ENCODE data around the gene FHDC1. TPM values are rescaled to one million over a fixed set of nuclear protein-coding genes. Genes with fewer than 3 reads are reported as not detected.

The FHDC1 gene
- total RNA-seq, 2 donors from 2014 or later: 0.99 to 3.9 TPM

DNA sequence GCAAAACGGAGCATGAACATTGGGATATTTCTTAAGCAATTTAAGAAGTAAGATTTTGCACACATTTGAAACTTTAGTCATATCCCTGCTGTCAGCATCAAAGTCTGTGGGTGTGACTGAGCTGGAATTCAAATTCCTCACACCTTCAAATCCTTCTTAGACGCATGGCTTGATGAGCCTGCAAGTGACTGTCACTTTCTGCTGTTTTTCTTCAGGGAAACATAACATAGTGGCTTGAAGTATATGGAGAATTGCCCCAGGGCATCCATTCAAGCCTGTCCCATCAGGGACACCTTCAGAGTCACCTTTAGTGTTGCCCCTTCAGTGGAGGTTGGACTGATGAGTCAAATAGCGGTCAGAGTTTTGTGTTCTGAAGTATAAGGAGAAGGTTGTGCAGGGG, 17.4 kb downstream of the FHDC1 start:
- 91% methylated on average over 3 of the region's 3 CpGs for WGBS, 2 donors
- H3K27ac ChIP-seq: no peak overlapping the region
- ATAC-seq (no peak), DNase-seq (no peak)
- TF ChIP-seq, protein P1, sequence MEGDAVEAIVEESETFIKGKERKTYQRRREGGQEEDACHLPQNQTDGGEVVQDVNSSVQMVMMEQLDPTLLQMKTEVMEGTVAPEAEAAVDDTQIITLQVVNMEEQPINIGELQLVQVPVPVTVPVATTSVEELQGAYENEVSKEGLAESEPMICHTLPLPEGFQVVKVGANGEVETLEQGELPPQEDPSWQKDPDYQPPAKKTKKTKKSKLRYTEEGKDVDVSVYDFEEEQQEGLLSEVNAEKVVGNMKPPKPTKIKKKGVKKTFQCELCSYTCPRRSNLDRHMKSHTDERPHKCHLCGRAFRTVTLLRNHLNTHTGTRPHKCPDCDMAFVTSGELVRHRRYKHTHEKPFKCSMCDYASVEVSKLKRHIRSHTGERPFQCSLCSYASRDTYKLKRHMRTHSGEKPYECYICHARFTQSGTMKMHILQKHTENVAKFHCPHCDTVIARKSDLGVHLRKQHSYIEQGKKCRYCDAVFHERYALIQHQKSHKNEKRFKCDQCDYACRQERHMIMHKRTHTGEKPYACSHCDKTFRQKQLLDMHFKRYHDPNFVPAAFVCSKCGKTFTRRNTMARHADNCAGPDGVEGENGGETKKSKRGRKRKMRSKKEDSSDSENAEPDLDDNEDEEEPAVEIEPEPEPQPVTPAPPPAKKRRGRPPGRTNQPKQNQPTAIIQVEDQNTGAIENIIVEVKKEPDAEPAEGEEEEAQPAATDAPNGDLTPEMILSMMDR (IDR thresholded peaks at IDR 0.05): no peak
- TF ChIP-seq POLR2A (IDR thresholded peaks at IDR 0.05): no peak
- H3K4me3 ChIP-seq: no peak overlapping the region
- H3K4me1 ChIP-seq: peaks cover 29% of the 10 kb centered on the region
- intact Hi-C loops (cut with DNase I): no loop called here
- no peaks in the 10 kb centered on the region for H3K27me3 ChIP-seq
- no peaks in the 10 kb centered on the region for H3K9me3 ChIP-seq
- H3K36me3 ChIP-seq (replicated peaks in 1 of 2; ENCODE audit: insufficient read depth in 1 of 2, low read depth in 2 of 2): no peaks in the 10 kb centered on the region

DNA sequence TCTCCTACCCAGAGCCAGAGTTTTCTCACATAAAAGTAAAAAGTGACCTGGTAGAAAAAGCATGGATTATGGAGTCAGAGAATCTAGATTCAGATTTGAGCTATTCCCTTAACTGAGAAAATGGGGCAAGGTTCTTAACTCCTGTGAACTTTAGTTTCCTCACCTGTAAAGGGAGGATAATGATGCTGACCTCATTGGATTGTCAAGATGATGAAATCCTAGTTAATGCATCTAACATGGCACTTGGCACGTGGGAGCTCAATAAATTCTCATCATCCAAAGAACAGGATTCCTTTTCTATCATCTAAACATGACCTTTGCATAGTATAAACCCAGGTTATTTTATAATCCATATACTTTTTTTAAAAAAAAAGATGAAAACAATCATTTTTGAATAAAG, 18.6 kb downstream of the FHDC1 start:
- no peaks in the 10 kb centered on the region for H3K36me3 ChIP-seq (replicated peaks in 1 of 2; ENCODE audit: insufficient read depth in 1 of 2, low read depth in 2 of 2)
- intact Hi-C loops (cut with DNase I): no loop called here

DNA sequence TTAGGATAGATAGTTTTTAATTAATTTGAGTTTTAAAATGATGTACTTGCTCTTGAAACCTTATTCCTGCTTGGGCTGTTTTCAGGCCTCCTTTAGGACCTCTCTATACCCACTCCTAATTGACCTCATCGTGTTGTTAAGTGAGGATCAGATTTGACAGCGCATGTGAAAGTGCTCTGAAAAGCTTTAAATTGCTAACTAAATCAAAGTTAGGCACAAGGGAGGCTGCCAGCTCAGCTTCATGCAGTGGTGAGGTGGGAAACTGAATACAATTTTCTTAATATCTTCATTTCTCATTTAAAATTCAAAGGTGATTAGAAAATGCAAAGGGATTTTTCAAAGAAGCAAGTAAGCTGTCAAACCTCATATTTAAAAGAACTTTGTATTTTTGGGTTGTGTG, 20.0 kb downstream of the FHDC1 start:
- Histone ChIP-seq H3K4me3 (no peak overlapping the region), H3K36me3 (replicated peaks in 1 of 2; ENCODE audit: insufficient read depth in 1 of 2, low read depth in 2 of 2) (no peaks in the 10 kb centered on the region), H3K4me1 (peaks cover 25% of the 10 kb centered on the region), H3K27ac (no peak overlapping the region), H3K27me3 (no peaks in the 10 kb centered on the region), H3K9me3 (no peaks in the 10 kb centered on the region)
- 85 to 94% methylated on average over 2 of the region's 2 CpGs for WGBS, 2 donors
- DNase-seq: no peak
- ATAC-seq: no peak
- TF ChIP-seq, protein P1 (IDR thresholded peaks at IDR 0.05): no peak
- TF ChIP-seq POLR2A (IDR thresholded peaks at IDR 0.05): no peak
- intact Hi-C loops (cut with DNase I): no loop called here

More for the DNA sequence above, 18.6 kb downstream of the FHDC1 start:
- no peak overlapping the region for H3K27ac ChIP-seq
- H3K4me1 ChIP-seq: peaks cover 29% of the 10 kb centered on the region
- TF ChIP-seq, protein P1 (IDR thresholded peaks at IDR 0.05): no peak
- no peak for TF ChIP-seq POLR2A (IDR thresholded peaks at IDR 0.05)
- H3K4me3 ChIP-seq: no peak overlapping the region
- H3K9me3 ChIP-seq: no peaks in the 10 kb centered on the region
- no peak for ATAC-seq
- no peak for DNase-seq
- H3K27me3 ChIP-seq: no peaks in the 10 kb centered on the region
- 85 to 90% methylated on average over 1 of the region's 1 CpG for WGBS, 2 donors

DNA sequence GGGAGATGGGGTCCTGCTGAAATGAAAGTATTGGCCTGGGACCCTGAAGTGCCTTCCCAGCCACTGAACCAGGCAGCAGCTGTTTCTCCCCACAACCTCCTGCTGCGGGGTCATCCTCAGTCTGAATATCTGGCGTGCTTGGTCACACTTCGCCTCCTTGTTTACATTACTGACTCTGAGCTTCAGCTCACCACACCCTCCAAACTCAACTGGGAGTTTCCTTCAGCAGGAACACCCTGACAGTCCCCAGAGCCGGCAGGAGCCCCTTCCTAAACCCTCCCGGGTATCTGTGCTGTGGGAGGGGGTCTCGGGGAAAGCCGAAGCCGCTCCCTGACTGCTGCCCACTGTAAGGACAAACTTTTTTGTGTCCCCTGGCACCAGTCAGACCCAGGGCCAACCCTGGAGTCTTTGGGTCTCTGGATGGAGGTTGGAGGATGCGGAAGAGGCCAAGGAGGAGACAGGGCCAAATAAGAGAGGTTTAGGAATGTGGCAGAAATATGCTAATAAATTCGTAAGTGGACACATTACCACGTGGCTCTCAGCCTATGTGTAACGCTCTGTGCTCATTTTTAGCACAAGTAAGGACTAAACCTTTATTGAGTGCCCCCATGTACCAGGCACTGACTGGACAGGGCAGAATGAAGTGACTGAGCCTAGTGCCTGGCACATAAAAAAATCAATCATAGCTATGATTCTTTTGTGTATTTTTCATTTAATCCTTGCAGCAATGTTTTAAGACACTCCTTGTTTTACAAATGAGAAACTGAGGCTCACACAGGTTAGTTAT, 20.7 kb downstream of the FHDC1 start:
- ATAC-seq: peak; percentile 18
- H3K27ac ChIP-seq: peak overlapping the region in 3 of 4 donors; percentile 29 to 53 (median 37)
- intact Hi-C loops (cut with DNase I): no loop called here
- no peaks in the 10 kb centered on the region for H3K27me3 ChIP-seq
- no peak overlapping the region for H3K4me3 ChIP-seq
- no peak for DNase-seq
- H3K36me3 ChIP-seq (replicated peaks in 1 of 2; ENCODE audit: insufficient read depth in 1 of 2, low read depth in 2 of 2): no peaks in the 10 kb centered on the region
- 75 to 81% methylated on average over 9 to 12 of the region's 12 CpGs for WGBS, 2 donors
- H3K4me1 ChIP-seq: peaks cover 19% of the 10 kb centered on the region
- TF ChIP-seq, protein P1 (IDR thresholded peaks at IDR 0.05): no peak
- no peak for TF ChIP-seq POLR2A (IDR thresholded peaks at IDR 0.05)
- no peaks in the 10 kb centered on the region for H3K9me3 ChIP-seq

All from body of pancreas (tissue), 4 donors.